ENCODE data around the gene RFWD3.
"Not testable (repeated sequence)": the region's sequence is repeated elsewhere in the genome, so short reads cannot be mapped to it uniquely, and the experiment has no call there.

Gene RFWD3

GRCh38 chr16:74661064-74661463 lies 5.6 kb downstream of the RFWD3 start:
- no peaks in the 10 kb centered on the region for H3K4me1 ChIP-seq (ENCODE audit: control insufficient read depth, insufficient read depth, low read length)
- no peaks in the 10 kb centered on the region for H3K9me3 ChIP-seq (ENCODE audit: control insufficient read depth, insufficient read depth, low read depth, low read length)
- H3K36me3 ChIP-seq (ENCODE audit: control insufficient read depth, insufficient read depth, low read length): peaks cover 93% of the 10 kb centered on the region
- H3K4me3 ChIP-seq (ENCODE audit: low read depth, low read length): no peak overlapping the region
- H3K27ac ChIP-seq (ENCODE audit: low read depth, low read length): no peak overlapping the region
- H3K27me3 ChIP-seq (ENCODE audit: control insufficient read depth, insufficient read depth, low read length): no peaks in the 10 kb centered on the region
- no peak overlapping the region for H3K9ac ChIP-seq (ENCODE audit: low read length)

DNA sequence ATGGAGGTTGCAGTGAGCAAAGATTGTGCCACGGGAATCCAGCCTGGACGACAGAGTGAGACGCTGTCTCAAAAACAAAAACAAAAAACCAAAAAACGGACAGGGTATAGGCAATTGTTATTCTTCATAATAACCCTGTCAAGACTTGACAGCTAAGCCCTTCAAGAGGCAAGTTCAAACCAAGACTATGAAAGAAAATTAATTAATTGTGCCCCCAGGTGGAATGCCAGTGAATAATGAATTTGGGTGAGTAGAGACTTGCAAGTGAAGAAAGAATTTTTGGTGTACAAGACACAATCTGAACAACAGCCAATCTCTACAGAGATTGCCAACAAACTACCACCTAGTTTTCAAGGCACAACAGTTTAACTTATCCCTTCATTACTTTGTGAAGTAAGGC lies 6.3 kb downstream of the RFWD3 start:
- no peak overlapping the region for H3K9ac ChIP-seq (ENCODE audit: low read length)
- H3K36me3 ChIP-seq (ENCODE audit: control insufficient read depth, insufficient read depth, low read length): peaks cover 98% of the 10 kb centered on the region
- H3K27me3 ChIP-seq (ENCODE audit: control insufficient read depth, insufficient read depth, low read length): no peaks in the 10 kb centered on the region
- H3K4me1 ChIP-seq (ENCODE audit: control insufficient read depth, insufficient read depth, low read length): no peaks in the 10 kb centered on the region
- no peaks in the 10 kb centered on the region for H3K9me3 ChIP-seq (ENCODE audit: control insufficient read depth, insufficient read depth, low read depth, low read length)
- H3K27ac ChIP-seq (ENCODE audit: low read depth, low read length): no peak overlapping the region
- no peak overlapping the region for H3K4me3 ChIP-seq (ENCODE audit: low read depth, low read length)

DNA sequence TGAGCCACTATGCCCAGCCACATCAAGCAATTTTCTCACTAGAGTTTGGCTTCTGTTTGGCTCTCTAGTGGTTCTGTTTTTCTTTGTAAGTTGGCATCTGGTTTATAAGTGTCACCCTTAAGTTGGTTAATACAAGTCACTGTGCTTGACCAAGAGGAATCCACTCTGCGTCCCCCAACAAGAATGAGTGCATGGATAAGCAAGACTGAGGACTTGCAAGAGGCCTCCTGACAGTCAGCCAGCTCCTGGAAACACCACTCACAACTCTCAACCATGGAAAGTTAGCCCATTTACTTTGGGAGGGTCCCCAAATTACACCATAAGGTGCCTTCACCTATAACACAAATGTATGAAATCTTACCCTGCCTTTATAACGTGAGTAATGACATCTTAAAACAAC lies 7.6 kb downstream of the RFWD3 start:
- no peak overlapping the region for H3K9ac ChIP-seq (ENCODE audit: low read length)
- no peaks in the 10 kb centered on the region for H3K27me3 ChIP-seq (ENCODE audit: control insufficient read depth, insufficient read depth, low read length)
- no peaks in the 10 kb centered on the region for H3K4me1 ChIP-seq (ENCODE audit: control insufficient read depth, insufficient read depth, low read length)
- peaks cover 94% of the 10 kb centered on the region for H3K36me3 ChIP-seq (ENCODE audit: control insufficient read depth, insufficient read depth, low read length)
- H3K27ac ChIP-seq (ENCODE audit: low read depth, low read length): no peak overlapping the region
- H3K4me3 ChIP-seq (ENCODE audit: low read depth, low read length): no peak overlapping the region
- no peaks in the 10 kb centered on the region for H3K9me3 ChIP-seq (ENCODE audit: control insufficient read depth, insufficient read depth, low read depth, low read length)

DNA sequence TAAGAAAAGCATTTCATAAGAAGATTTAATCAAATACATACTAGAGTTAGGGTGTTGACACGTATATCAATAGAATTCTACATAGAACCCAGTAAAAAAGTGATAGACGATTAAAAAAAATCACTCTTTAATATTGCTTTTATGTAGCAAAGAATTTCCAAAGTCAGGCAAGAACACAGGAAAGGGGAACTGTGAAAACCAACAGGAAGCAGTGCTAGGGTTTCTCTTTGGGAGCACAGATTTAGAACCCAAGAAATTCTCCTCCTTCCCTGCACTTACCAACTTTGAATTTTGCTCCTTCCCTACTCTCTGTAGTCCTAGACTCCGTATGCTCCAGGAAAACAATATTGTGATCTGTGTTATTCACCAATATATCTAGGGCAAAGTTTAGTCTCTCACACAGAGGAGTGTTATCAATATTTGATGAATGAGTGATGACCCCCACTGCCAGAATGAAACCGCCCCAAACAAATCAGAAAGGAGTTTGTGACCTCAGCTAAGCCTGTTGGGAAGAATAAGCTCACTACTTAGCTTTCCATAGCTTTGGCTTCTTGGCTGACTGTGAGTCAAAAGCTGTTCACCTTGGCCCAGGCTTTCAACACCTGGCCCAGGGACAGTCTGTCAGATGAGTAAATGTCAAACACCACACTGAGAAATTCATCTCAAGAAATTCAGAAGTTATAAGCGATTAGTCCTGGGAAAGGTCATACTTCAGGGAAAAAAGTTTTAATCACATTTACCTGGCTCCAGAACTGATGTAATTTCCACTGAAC lies 8.6 kb downstream of the RFWD3 start:
- Histone ChIP-seq H3K27me3 (ENCODE audit: control insufficient read depth, insufficient read depth, low read length) (no peaks in the 10 kb centered on the region), H3K36me3 (ENCODE audit: control insufficient read depth, insufficient read depth, low read length) (peaks cover 94% of the 10 kb centered on the region), H3K27ac (ENCODE audit: low read depth, low read length) (no peak overlapping the region), H3K9me3 (ENCODE audit: control insufficient read depth, insufficient read depth, low read depth, low read length) (no peaks in the 10 kb centered on the region), H3K4me1 (ENCODE audit: control insufficient read depth, insufficient read depth, low read length) (no peaks in the 10 kb centered on the region), H3K9ac (ENCODE audit: low read length) (no peak overlapping the region), H3K4me3 (ENCODE audit: low read depth, low read length) (no peak overlapping the region)

DNA sequence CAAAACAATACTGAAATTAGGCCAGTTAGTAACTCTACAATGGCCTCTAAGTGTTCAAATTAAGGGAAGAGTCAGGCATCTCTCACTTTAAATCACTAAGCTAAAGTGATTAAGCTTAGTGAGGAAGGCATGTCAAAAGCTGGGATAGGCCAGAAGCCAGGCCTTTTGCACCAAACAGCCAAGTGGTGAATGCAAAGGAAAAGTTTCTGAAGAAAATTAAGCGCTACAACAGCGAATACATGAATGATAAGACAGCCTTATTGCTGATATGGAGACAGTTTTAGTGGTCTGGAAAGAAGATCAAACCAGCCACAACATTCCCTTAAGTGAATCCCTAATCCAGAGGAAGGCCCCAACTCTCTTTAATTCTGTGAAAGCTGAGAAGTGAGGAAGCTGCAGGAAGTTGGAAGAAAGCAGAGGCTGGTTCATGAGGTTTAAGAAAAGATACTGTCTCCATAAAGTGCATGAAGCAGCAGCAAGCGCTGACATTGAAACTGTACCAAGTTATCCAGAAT lies 12.1 kb downstream of the RFWD3 start:
- H3K4me1 ChIP-seq (ENCODE audit: control insufficient read depth, insufficient read depth, low read length): no peaks in the 10 kb centered on the region
- no peaks in the 10 kb centered on the region for H3K27me3 ChIP-seq (ENCODE audit: control insufficient read depth, insufficient read depth, low read length)
- no peak overlapping the region for H3K27ac ChIP-seq (ENCODE audit: low read depth, low read length)
- no peak overlapping the region for H3K9ac ChIP-seq (ENCODE audit: low read length)
- H3K4me3 ChIP-seq (ENCODE audit: low read depth, low read length): no peak overlapping the region
- H3K9me3 ChIP-seq (ENCODE audit: control insufficient read depth, insufficient read depth, low read depth, low read length): no peaks in the 10 kb centered on the region
- H3K36me3 ChIP-seq (ENCODE audit: control insufficient read depth, insufficient read depth, low read length): peaks cover 96% of the 10 kb centered on the region

- H3K9ac ChIP-seq (ENCODE audit: low read length); H3K27me3 ChIP-seq (ENCODE audit: control insufficient read depth, insufficient read depth, low read length); H3K4me1 ChIP-seq (ENCODE audit: control insufficient read depth, insufficient read depth, low read length); H3K4me3 ChIP-seq (ENCODE audit: low read depth, low read length); H3K9me3 ChIP-seq (ENCODE audit: control insufficient read depth, insufficient read depth, low read depth, low read length); H3K27ac ChIP-seq (ENCODE audit: low read depth, low read length): not testable (repeated sequence)
- peaks cover 96% of the 10 kb centered on the region for H3K36me3 ChIP-seq (ENCODE audit: control insufficient read depth, insufficient read depth, low read length)
Measured at GRCh38 chr16:74652883-74653282, 13.8 kb downstream of the RFWD3 start.

DNA sequence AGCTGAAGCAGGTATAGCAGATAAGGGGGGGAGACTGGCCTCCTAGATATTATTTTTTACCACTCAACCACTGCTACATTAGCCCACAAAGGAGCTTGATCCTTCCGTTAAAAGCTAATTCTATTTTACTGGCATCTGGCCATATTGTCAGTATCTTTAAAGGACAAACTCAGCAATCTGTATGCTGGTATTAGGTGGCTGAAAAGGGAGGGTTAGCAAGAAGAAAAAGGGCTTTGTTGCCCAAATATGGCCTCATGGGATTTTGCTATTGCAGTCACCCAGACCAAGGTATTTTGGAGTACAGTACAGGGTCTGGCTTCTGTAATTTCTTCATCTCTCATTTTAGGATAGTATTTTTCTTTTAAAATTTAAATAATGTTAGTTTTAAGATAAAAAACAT lies 14.4 kb downstream of the RFWD3 start:
- H3K4me1 ChIP-seq (ENCODE audit: control insufficient read depth, insufficient read depth, low read length): no peaks in the 10 kb centered on the region
- no peaks in the 10 kb centered on the region for H3K27me3 ChIP-seq (ENCODE audit: control insufficient read depth, insufficient read depth, low read length)
- peaks cover 96% of the 10 kb centered on the region for H3K36me3 ChIP-seq (ENCODE audit: control insufficient read depth, insufficient read depth, low read length)
- no peak overlapping the region for H3K27ac ChIP-seq (ENCODE audit: low read depth, low read length)
- H3K4me3 ChIP-seq (ENCODE audit: low read depth, low read length): no peak overlapping the region
- no peak overlapping the region for H3K9ac ChIP-seq (ENCODE audit: low read length)
- no peaks in the 10 kb centered on the region for H3K9me3 ChIP-seq (ENCODE audit: control insufficient read depth, insufficient read depth, low read depth, low read length)

DNA sequence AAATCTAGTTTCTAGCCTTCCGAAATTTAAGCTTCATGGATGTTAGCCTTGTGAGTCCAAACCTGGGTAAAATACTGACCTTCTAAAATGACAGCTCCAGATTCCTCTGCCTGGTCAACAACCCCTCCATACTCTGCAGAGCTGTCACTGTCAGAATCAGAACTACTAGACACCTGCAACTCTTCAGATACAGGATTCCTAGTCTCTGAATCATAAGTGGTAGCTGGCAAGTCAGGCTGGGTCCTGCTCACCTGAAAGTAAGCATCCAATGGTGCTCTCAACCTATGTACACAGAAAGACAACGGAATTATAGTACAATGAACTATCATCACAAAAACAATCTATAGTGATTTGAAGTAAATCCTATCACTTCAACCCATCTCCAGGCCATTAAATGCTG lies 14.8 kb downstream of the RFWD3 start:
- H3K27me3 ChIP-seq (ENCODE audit: control insufficient read depth, insufficient read depth, low read length): no peaks in the 10 kb centered on the region
- peaks cover 95% of the 10 kb centered on the region for H3K36me3 ChIP-seq (ENCODE audit: control insufficient read depth, insufficient read depth, low read length)
- H3K9me3 ChIP-seq (ENCODE audit: control insufficient read depth, insufficient read depth, low read depth, low read length): no peaks in the 10 kb centered on the region
- H3K27ac ChIP-seq (ENCODE audit: low read depth, low read length): no peak overlapping the region
- no peak overlapping the region for H3K4me3 ChIP-seq (ENCODE audit: low read depth, low read length)
- H3K4me1 ChIP-seq (ENCODE audit: control insufficient read depth, insufficient read depth, low read length): no peaks in the 10 kb centered on the region
- H3K9ac ChIP-seq (ENCODE audit: low read length): no peak overlapping the region

- Histone ChIP-seq H3K9me3 (ENCODE audit: control insufficient read depth, insufficient read depth, low read depth, low read length) (no peaks in the 10 kb centered on the region), H3K9ac (ENCODE audit: low read length) (no peak overlapping the region), H3K4me1 (ENCODE audit: control insufficient read depth, insufficient read depth, low read length) (no peaks in the 10 kb centered on the region), H3K4me3 (ENCODE audit: low read depth, low read length) (no peak overlapping the region), H3K27me3 (ENCODE audit: control insufficient read depth, insufficient read depth, low read length) (no peaks in the 10 kb centered on the region), H3K27ac (ENCODE audit: low read depth, low read length) (no peak overlapping the region), H3K36me3 (ENCODE audit: control insufficient read depth, insufficient read depth, low read length) (peaks cover 94% of the 10 kb centered on the region)
Measured at GRCh38 chr16:74650966-74651567, 15.6 kb downstream of the RFWD3 start.

GRCh38 chr16:74649839-74650504 lies 16.7 kb downstream of the RFWD3 start:
- no peaks in the 10 kb centered on the region for H3K27me3 ChIP-seq (ENCODE audit: control insufficient read depth, insufficient read depth, low read length)
- no peaks in the 10 kb centered on the region for H3K4me1 ChIP-seq (ENCODE audit: control insufficient read depth, insufficient read depth, low read length)
- no peak overlapping the region for H3K4me3 ChIP-seq (ENCODE audit: low read depth, low read length)
- peaks cover 98% of the 10 kb centered on the region for H3K36me3 ChIP-seq (ENCODE audit: control insufficient read depth, insufficient read depth, low read length)
- H3K9me3 ChIP-seq (ENCODE audit: control insufficient read depth, insufficient read depth, low read depth, low read length): no peaks in the 10 kb centered on the region
- H3K27ac ChIP-seq (ENCODE audit: low read depth, low read length): no peak overlapping the region
- H3K9ac ChIP-seq (ENCODE audit: low read length): no peak overlapping the region

GRCh38 chr16:74641969-74642368 lies 24.7 kb downstream of the RFWD3 start:
- H3K9ac ChIP-seq (ENCODE audit: low read length): no peak overlapping the region
- H3K9me3 ChIP-seq (ENCODE audit: control insufficient read depth, insufficient read depth, low read depth, low read length): no peaks in the 10 kb centered on the region
- no peaks in the 10 kb centered on the region for H3K27me3 ChIP-seq (ENCODE audit: control insufficient read depth, insufficient read depth, low read length)
- no peak overlapping the region for H3K4me3 ChIP-seq (ENCODE audit: low read depth, low read length)
- H3K36me3 ChIP-seq (ENCODE audit: control insufficient read depth, insufficient read depth, low read length): peaks cover 94% of the 10 kb centered on the region
- H3K27ac ChIP-seq (ENCODE audit: low read depth, low read length): no peak overlapping the region
- no peaks in the 10 kb centered on the region for H3K4me1 ChIP-seq (ENCODE audit: control insufficient read depth, insufficient read depth, low read length)

Data from HUES6 (cell line).